Measurements from ENCODE around the gene PI16. TPM values are rescaled to one million over a fixed set of nuclear protein-coding genes. Genes with fewer than 3 reads are reported as not detected.

PI16 gene
- total and polyA plus RNA-seq, 2 experiments from 2014 or later: 0.50 TPM; not detected in 1

DNA sequence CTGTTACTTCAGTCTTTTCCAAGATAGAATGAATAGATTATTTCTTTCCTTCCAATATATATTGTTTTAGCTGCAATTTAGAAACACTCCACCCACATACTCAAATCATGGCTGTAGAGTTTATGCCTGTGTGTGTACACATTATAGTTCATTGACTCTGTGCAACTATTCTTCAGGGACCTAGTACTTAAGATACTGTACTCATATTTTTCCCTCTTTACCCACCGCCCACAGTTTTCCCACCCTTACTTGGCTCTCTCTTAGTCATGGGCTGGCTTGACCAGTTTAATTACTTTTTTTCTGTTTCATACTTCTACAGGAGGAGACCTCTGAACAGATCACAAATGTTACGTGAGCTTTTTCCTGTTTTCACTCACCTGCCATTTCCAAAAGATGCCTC lies 38.4 kb upstream of the PI16 start (continued):
- no peak for TF ChIP-seq ZNF462 (CRISPR knock-in tag; IDR thresholded peaks at IDR 0.05)
- no peak for TF ChIP-seq REST (IDR thresholded peaks at IDR 0.05; ENCODE audit: unreplicated experiment)
- TF ChIP-seq EZH2phosphoT487 (IDR thresholded peaks at IDR 0.05; ENCODE audit: unreplicated experiment): no peak
- no peak for TF ChIP-seq POLR2AphosphoS5 (IDR thresholded peaks at IDR 0.05; ENCODE audit: low read depth)
- TF ChIP-seq STAT1 (IDR thresholded peaks at IDR 0.05; ENCODE audit: unreplicated experiment): no peak

Measured in GM23338 (cell line).